Activated naive CD8-positive, alpha-beta T cell treated with anti-CD3 and anti-CD28 coated beads, Interleukin-2, amount 10 ng/mL, durations not matched to agents 7 days and 5 days (primary cell): ENCODE results near the gene VSTM2A. TPM values are rescaled to one million over a fixed set of nuclear protein-coding genes. Genes with fewer than 3 reads are reported as not detected.

Source experiments
- ATAC-seq: fragments of 150-1000 bp; cut with Tn5 transposase; one replicate; pipeline ENCODE4 v1.10.0; 2021; ENCODE audit warnings: low read depth, moderate library complexity
- POLR2A ChIA-PET: fragments of 350-600 bp; sonication (Branson Sonifier 250); formaldehyde crosslinking; loops from one replicate; lab custom pipeline; 2021; ENCODE audit warnings: antibody characterized with exemption; lab: Charles Lee
- DNase-seq: peaks from one replicate; pipeline ENCODE4 v3.0.0; 2021
- H3K27ac Mint-ChIP-seq: one replicate; pipeline ENCODE4 v1.8.0; 2022; ENCODE audit warnings: mild to moderate bottlenecking, mixed read lengths
- H3K27me3 Mint-ChIP-seq: one replicate; pipeline ENCODE4 v1.8.0; 2022; ENCODE audit warnings: mild to moderate bottlenecking, moderate library complexity, mixed read lengths
- H3K36me3 Mint-ChIP-seq: one replicate; pipeline ENCODE4 v1.8.0; 2021; ENCODE audit warnings: mild to moderate bottlenecking, mixed read lengths
- H3K4me1 Mint-ChIP-seq: one replicate; pipeline ENCODE4 v1.8.0; 2021; ENCODE audit warnings: mixed read lengths
- H3K4me3 Mint-ChIP-seq: one replicate; pipeline ENCODE4 v1.8.0; 2022; ENCODE audit warnings: mild to moderate bottlenecking, moderate library complexity, mixed read lengths
- H3K9me3 Mint-ChIP-seq: one replicate; pipeline ENCODE4 v1.8.0; 2021; ENCODE audit warnings: mixed read lengths
- total RNA-seq, 2 experiments: library from RNA; stranded (reverse); gene quantifications; one replicate each; pipeline ENCODE4 v1.2.3, GENCODE V29; 2021

Gene VSTM2A
- total RNA-seq, 2 experiments from 2014 or later, result not detected

GRCh38 chr7:54560198-54560597 lies 18.0 kb downstream of the VSTM2A start:
- ATAC-seq, result no peak
- no peaks in the 10 kb centered on the region for H3K4me1 Mint-ChIP-seq
- H3K4me3 Mint-ChIP-seq, result no peak overlapping the region
- H3K36me3 Mint-ChIP-seq, result no peaks in the 10 kb centered on the region
- H3K27me3 Mint-ChIP-seq, result no peaks in the 10 kb centered on the region
- no peak overlapping the region for H3K27ac Mint-ChIP-seq
- DNase-seq, result no peak
- POLR2A ChIA-PET, result no interaction called here
- H3K9me3 Mint-ChIP-seq, result peaks cover 2% of the 10 kb centered on the region

GRCh38 chr7:54560723-54561122 lies 18.5 kb downstream of the VSTM2A start:
- ATAC-seq (no peak), DNase-seq (no peak)
- Mint-ChIP-seq H3K4me3 (no peak overlapping the region), H3K36me3 (no peaks in the 10 kb centered on the region), H3K27me3 (no peaks in the 10 kb centered on the region), H3K27ac (no peak overlapping the region), H3K4me1 (no peaks in the 10 kb centered on the region), H3K9me3 (peaks cover 3% of the 10 kb centered on the region)
- POLR2A ChIA-PET, result no interaction called here

- no peak for DNase-seq
- no peaks in the 10 kb centered on the region for H3K27me3 Mint-ChIP-seq
- ATAC-seq, result no peak
- no peaks in the 10 kb centered on the region for H3K4me1 Mint-ChIP-seq
- no peaks in the 10 kb centered on the region for H3K36me3 Mint-ChIP-seq
- peaks cover 3% of the 10 kb centered on the region for H3K9me3 Mint-ChIP-seq
- no peak overlapping the region for H3K27ac Mint-ChIP-seq
- H3K4me3 Mint-ChIP-seq, result no peak overlapping the region
- POLR2A ChIA-PET, result no interaction called here
These were observed 21.2 kb downstream of the VSTM2A start for GRCh38 chr7:54563329-54563916.

- Mint-ChIP-seq H3K4me1 (no peaks in the 10 kb centered on the region), H3K4me3 (no peak overlapping the region), H3K9me3 (peaks cover 4% of the 10 kb centered on the region), H3K27me3 (no peaks in the 10 kb centered on the region), H3K36me3 (no peaks in the 10 kb centered on the region), H3K27ac (no peak overlapping the region)
- ATAC-seq (no peak), DNase-seq (no peak)
- POLR2A ChIA-PET, result no interaction called here
These were observed 23.3 kb downstream of the VSTM2A start for GRCh38 chr7:54565432-54565831.

GRCh38 chr7:54581511-54581910 lies 39.3 kb downstream of the VSTM2A start:
- POLR2A ChIA-PET, result no interaction called here
- ATAC-seq, result no peak
- Mint-ChIP-seq H3K4me3 (no peak overlapping the region), H3K4me1 (no peaks in the 10 kb centered on the region), H3K9me3 (peaks cover 1% of the 10 kb centered on the region), H3K27me3 (no peaks in the 10 kb centered on the region), H3K27ac (no peak overlapping the region), H3K36me3 (no peaks in the 10 kb centered on the region)
- no peak for DNase-seq

- no peak for DNase-seq
- Mint-ChIP-seq H3K9me3 (peaks cover 4% of the 10 kb centered on the region), H3K36me3 (no peaks in the 10 kb centered on the region), H3K27me3 (no peaks in the 10 kb centered on the region), H3K27ac (no peak overlapping the region), H3K4me1 (no peaks in the 10 kb centered on the region), H3K4me3 (no peak overlapping the region)
- POLR2A ChIA-PET, result no interaction called here
- ATAC-seq, result no peak
These were observed 49.5 kb downstream of the VSTM2A start for GRCh38 chr7:54591404-54592386.

GRCh38 chr7:54596747-54597146 lies 54.6 kb downstream of the VSTM2A start:
- no peak overlapping the region for H3K27ac Mint-ChIP-seq
- POLR2A ChIA-PET, result no interaction called here
- H3K27me3 Mint-ChIP-seq, result no peaks in the 10 kb centered on the region
- DNase-seq, result no peak
- H3K4me1 Mint-ChIP-seq, result no peaks in the 10 kb centered on the region
- no peaks in the 10 kb centered on the region for H3K36me3 Mint-ChIP-seq
- H3K9me3 Mint-ChIP-seq, result peaks cover 10% of the 10 kb centered on the region
- no peak overlapping the region for H3K4me3 Mint-ChIP-seq
- ATAC-seq, result no peak

- Mint-ChIP-seq H3K4me1 (no peaks in the 10 kb centered on the region), H3K27ac (no peak overlapping the region), H3K9me3 (peaks cover 1% of the 10 kb centered on the region), H3K4me3 (no peak overlapping the region), H3K27me3 (no peaks in the 10 kb centered on the region), H3K36me3 (no peaks in the 10 kb centered on the region)
- POLR2A ChIA-PET, result no interaction called here
- no peak for DNase-seq
- no peak for ATAC-seq
These were observed 73.4 kb downstream of the VSTM2A start for GRCh38 chr7:54615537-54615936.

Other genes with a start within 250 kb of the VSTM2A start
- gene SEC61G, start 216.8 kb downstream of the VSTM2A start, total RNA-seq, result 10 to 100 TPM; 93.4 to 96.0 TPM